WTC11 (cell line): ENCODE measurements around the gene HTRA2.

Experiments used
- CREM ChIP-seq: sonication (generic); formaldehyde crosslinking; IDR thresholded peaks from 2 replicates; pipeline ENCODE4 v1.8.1; 2022; ENCODE audit warnings: mild to moderate bottlenecking, missing genetic modification reagents, moderate library complexity
- ERG ChIP-seq: fragments of 250-450 bp; sonication (Bioruptor Pico); IDR thresholded peaks from 2 replicates; pipeline ENCODE4 v1.8.0; 2021; ENCODE audit warnings: mild to moderate bottlenecking
- JUN ChIP-seq: sonication (generic); formaldehyde crosslinking; IDR thresholded peaks from 2 replicates; pipeline ENCODE4 v1.8.0; 2023; ENCODE audit warnings: mild to moderate bottlenecking, missing genetic modification reagents
- NFYB ChIP-seq: sonication (generic); formaldehyde crosslinking; conservative IDR thresholded peaks from 2 replicates; pipeline ENCODE4 v1.8.0; 2022; ENCODE audit warnings: low read depth, missing genetic modification reagents
- NR2C2 ChIP-seq: sonication (generic); formaldehyde crosslinking; IDR thresholded peaks from 2 replicates; pipeline ENCODE4 v1.8.0; 2022; ENCODE audit warnings: mild to moderate bottlenecking, missing genetic modification reagents
- TCF7 ChIP-seq: sonication (generic); formaldehyde crosslinking; IDR thresholded peaks from 2 replicates; pipeline ENCODE4 v1.8.0; 2022; ENCODE audit warnings: mild to moderate bottlenecking, low read depth, missing genetic modification reagents, moderate library complexity
- TP53 ChIP-seq: sonication (generic); formaldehyde crosslinking; IDR thresholded peaks from 2 replicates; pipeline ENCODE4 v1.8.1; 2023; ENCODE audit warnings: mild to moderate bottlenecking, missing genetic modification reagents
- ZNF121 ChIP-seq: sonication (generic); formaldehyde crosslinking; IDR thresholded peaks from 2 replicates; pipeline ENCODE4 v1.8.0; 2023; ENCODE audit warnings: missing genetic modification reagents
- ZNF232 ChIP-seq: sonication (generic); formaldehyde crosslinking; IDR thresholded peaks from 2 replicates; pipeline ENCODE4 v1.8.0; 2022; ENCODE audit warnings: mild to moderate bottlenecking, missing genetic modification reagents
- ZNF416 ChIP-seq: fragments of 250-450 bp; sonication (Bioruptor Pico); IDR thresholded peaks from 2 replicates; pipeline ENCODE4 v1.9.0; 2021; ENCODE audit warnings: mild to moderate bottlenecking, inconsistent platforms
- TF ChIP-seq, protein P1 (sequence below): fragments of 200-600 bp; IDR thresholded peaks from 2 replicates; pipeline ENCODE4 v1.8.0; 2022; ENCODE audit warnings: antibody characterized with exemption
- TF ChIP-seq, protein P2 (sequence below): fragments of 250-450 bp; sonication (Bioruptor Pico); IDR thresholded peaks from 2 replicates; pipeline ENCODE4 v1.9.0; 2021; ENCODE audit warnings: mild to moderate bottlenecking, borderline replicate concordance
- TF ChIP-seq, protein P3 (sequence below): sonication (generic); formaldehyde crosslinking; IDR thresholded peaks from 2 replicates; pipeline ENCODE4 v1.8.1; 2022; ENCODE audit warnings: low read depth, mild to moderate bottlenecking, moderate library complexity, missing genetic modification reagents, borderline replicate concordance
- TF ChIP-seq, protein P4 (sequence below): sonication (generic); formaldehyde crosslinking; IDR thresholded peaks from 2 replicates; pipeline ENCODE4 v1.8.1; 2023; ENCODE audit warnings: mild to moderate bottlenecking, missing genetic modification reagents, borderline replicate concordance

DNA sequence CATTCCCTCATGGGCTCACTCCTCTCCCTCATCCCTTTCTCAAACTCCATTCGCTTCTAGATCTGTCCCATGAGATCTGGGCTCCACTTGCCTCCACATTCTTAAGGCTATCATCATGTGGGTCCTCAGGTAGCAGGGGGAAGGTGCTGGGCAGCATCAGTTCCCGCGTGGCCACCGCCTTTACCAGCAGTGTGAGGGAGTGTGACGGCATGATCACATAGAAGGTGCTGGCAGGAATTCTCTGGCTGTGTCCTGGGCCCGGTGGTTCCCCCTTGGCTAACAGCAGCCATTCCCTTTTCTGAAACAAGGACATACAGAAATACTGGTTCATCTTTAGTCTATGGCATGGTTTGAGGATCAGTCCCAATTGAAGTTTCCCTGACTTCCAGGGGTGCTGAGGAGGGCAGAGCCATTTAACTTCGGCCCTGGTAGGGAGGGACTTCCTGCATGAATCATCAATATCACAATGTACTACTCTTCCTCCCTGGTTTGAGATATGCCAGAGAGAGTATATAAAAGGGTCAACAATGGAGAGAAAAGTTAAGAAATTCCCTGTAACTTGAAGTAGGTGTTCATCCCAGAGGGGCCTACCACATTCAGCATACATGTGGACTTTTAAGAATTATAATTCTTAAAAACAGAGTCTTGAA lies 32.5 kb downstream of the HTRA2 start:
- TF ChIP-seq, protein P1, sequence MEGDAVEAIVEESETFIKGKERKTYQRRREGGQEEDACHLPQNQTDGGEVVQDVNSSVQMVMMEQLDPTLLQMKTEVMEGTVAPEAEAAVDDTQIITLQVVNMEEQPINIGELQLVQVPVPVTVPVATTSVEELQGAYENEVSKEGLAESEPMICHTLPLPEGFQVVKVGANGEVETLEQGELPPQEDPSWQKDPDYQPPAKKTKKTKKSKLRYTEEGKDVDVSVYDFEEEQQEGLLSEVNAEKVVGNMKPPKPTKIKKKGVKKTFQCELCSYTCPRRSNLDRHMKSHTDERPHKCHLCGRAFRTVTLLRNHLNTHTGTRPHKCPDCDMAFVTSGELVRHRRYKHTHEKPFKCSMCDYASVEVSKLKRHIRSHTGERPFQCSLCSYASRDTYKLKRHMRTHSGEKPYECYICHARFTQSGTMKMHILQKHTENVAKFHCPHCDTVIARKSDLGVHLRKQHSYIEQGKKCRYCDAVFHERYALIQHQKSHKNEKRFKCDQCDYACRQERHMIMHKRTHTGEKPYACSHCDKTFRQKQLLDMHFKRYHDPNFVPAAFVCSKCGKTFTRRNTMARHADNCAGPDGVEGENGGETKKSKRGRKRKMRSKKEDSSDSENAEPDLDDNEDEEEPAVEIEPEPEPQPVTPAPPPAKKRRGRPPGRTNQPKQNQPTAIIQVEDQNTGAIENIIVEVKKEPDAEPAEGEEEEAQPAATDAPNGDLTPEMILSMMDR, result no peak
- no peak for TF ChIP-seq NR2C2
- TF ChIP-seq JUN (CRISPR knock-in tag), result no peak
- TF ChIP-seq TP53, result no peak
- TF ChIP-seq, protein P2, sequence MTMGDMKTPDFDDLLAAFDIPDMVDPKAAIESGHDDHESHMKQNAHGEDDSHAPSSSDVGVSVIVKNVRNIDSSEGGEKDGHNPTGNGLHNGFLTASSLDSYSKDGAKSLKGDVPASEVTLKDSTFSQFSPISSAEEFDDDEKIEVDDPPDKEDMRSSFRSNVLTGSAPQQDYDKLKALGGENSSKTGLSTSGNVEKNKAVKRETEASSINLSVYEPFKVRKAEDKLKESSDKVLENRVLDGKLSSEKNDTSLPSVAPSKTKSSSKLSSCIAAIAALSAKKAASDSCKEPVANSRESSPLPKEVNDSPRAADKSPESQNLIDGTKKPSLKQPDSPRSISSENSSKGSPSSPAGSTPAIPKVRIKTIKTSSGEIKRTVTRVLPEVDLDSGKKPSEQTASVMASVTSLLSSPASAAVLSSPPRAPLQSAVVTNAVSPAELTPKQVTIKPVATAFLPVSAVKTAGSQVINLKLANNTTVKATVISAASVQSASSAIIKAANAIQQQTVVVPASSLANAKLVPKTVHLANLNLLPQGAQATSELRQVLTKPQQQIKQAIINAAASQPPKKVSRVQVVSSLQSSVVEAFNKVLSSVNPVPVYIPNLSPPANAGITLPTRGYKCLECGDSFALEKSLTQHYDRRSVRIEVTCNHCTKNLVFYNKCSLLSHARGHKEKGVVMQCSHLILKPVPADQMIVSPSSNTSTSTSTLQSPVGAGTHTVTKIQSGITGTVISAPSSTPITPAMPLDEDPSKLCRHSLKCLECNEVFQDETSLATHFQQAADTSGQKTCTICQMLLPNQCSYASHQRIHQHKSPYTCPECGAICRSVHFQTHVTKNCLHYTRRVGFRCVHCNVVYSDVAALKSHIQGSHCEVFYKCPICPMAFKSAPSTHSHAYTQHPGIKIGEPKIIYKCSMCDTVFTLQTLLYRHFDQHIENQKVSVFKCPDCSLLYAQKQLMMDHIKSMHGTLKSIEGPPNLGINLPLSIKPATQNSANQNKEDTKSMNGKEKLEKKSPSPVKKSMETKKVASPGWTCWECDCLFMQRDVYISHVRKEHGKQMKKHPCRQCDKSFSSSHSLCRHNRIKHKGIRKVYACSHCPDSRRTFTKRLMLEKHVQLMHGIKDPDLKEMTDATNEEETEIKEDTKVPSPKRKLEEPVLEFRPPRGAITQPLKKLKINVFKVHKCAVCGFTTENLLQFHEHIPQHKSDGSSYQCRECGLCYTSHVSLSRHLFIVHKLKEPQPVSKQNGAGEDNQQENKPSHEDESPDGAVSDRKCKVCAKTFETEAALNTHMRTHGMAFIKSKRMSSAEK (CRISPR knock-in tag), result no peak
- TF ChIP-seq NFYB, result no peak
- TF ChIP-seq, protein P3, sequence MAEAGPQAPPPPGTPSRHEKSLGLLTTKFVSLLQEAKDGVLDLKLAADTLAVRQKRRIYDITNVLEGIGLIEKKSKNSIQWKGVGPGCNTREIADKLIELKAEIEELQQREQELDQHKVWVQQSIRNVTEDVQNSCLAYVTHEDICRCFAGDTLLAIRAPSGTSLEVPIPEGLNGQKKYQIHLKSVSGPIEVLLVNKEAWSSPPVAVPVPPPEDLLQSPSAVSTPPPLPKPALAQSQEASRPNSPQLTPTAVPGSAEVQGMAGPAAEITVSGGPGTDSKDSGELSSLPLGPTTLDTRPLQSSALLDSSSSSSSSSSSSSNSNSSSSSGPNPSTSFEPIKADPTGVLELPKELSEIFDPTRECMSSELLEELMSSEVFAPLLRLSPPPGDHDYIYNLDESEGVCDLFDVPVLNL, result no peak
- TF ChIP-seq, protein P4, sequence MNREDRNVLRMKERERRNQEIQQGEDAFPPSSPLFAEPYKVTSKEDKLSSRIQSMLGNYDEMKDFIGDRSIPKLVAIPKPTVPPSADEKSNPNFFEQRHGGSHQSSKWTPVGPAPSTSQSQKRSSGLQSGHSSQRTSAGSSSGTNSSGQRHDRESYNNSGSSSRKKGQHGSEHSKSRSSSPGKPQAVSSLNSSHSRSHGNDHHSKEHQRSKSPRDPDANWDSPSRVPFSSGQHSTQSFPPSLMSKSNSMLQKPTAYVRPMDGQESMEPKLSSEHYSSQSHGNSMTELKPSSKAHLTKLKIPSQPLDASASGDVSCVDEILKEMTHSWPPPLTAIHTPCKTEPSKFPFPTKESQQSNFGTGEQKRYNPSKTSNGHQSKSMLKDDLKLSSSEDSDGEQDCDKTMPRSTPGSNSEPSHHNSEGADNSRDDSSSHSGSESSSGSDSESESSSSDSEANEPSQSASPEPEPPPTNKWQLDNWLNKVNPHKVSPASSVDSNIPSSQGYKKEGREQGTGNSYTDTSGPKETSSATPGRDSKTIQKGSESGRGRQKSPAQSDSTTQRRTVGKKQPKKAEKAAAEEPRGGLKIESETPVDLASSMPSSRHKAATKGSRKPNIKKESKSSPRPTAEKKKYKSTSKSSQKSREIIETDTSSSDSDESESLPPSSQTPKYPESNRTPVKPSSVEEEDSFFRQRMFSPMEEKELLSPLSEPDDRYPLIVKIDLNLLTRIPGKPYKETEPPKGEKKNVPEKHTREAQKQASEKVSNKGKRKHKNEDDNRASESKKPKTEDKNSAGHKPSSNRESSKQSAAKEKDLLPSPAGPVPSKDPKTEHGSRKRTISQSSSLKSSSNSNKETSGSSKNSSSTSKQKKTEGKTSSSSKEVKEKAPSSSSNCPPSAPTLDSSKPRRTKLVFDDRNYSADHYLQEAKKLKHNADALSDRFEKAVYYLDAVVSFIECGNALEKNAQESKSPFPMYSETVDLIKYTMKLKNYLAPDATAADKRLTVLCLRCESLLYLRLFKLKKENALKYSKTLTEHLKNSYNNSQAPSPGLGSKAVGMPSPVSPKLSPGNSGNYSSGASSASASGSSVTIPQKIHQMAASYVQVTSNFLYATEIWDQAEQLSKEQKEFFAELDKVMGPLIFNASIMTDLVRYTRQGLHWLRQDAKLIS (CRISPR knock-in tag), result no peak
- no peak for TF ChIP-seq ERG (CRISPR knock-in tag)
- no peak for TF ChIP-seq TCF7
- no peak for TF ChIP-seq CREM (CRISPR knock-in tag)
- TF ChIP-seq ZNF232 (CRISPR knock-in tag), result no peak
- TF ChIP-seq ZNF416 (CRISPR knock-in tag), result no peak
- TF ChIP-seq ZNF121 (CRISPR knock-in tag), result no peak
